Body of pancreas (tissue), 4 donors: Measurements from ENCODE around the gene TAF4B.
"Not testable (repeated sequence)": the region's sequence is repeated elsewhere in the genome, so short reads cannot be mapped to it uniquely, and the experiment has no call there.

Experiments
- CTCF ChIP-seq, 7 experiments: fragments of 450-650 bp in 4 of 7; fragments of 200-600 bp in 3 of 7; sonication (generic) in 3 of 7; IDR thresholded peaks; one replicate each; pipeline ENCODE4 v1.5.1; 2016 to 2019; ENCODE audit warnings: antibody characterized with exemption in 7 of 7
- POLR2A ChIP-seq, 3 donors: fragments of 450-650 bp; IDR thresholded peaks; one replicate each; pipeline ENCODE4 v1.6.1; 2016; ENCODE audit warnings: antibody characterized with exemption in 3 of 3, mild to moderate bottlenecking in 2 of 3

GRCh38 chr18:26254808-26255207, 28.6 kb downstream of the TAF4B start:
- not testable (repeated sequence) for TF ChIP-seq CTCF, POLR2A (IDR thresholded peaks at IDR 0.05)
